GM18907 (cell line): Measurements from ENCODE around the gene TSHZ2.
"Not testable (repeated sequence)": the region's sequence is repeated elsewhere in the genome, so short reads cannot be mapped to it uniquely, and the experiment has no call there.

ENCODE experiments used
- ATAC-seq: cut with Tn5 transposase; IDR thresholded peaks from one replicate; pipeline ENCODE4 v1.9.1; 2021; ENCODE audit warnings: mild to moderate bottlenecking, moderate library complexity; ENCODE audit not compliant: unreplicated experiment

Gene TSHZ2

GRCh38 chr20:53395188-53395923 lies 423.2 kb downstream of the TSHZ2 start:
- no peak for ATAC-seq

- no peak for ATAC-seq
Measured at GRCh38 chr20:53399083-53399482, 426.9 kb downstream of the TSHZ2 start.

- ATAC-seq = no peak
Measured at GRCh38 chr20:53399592-53400335, 427.6 kb downstream of the TSHZ2 start.

- ATAC-seq = no peak
Measured at GRCh38 chr20:53402233-53403005, 430.3 kb downstream of the TSHZ2 start.

GRCh38 chr20:53403029-53403428 lies 430.9 kb downstream of the TSHZ2 start:
- ATAC-seq = no peak

GRCh38 chr20:53405139-53405538 lies 433.0 kb downstream of the TSHZ2 start:
- no peak for ATAC-seq

- ATAC-seq = no peak
Measured at GRCh38 chr20:53406580-53406979, 434.4 kb downstream of the TSHZ2 start.

- no peak for ATAC-seq
Measured at GRCh38 chr20:53408691-53409446, 436.7 kb downstream of the TSHZ2 start.

GRCh38 chr20:53409447-53409717 lies 437.2 kb downstream of the TSHZ2 start:
- ATAC-seq = no peak

GRCh38 chr20:53411129-53411528 lies 439.0 kb downstream of the TSHZ2 start:
- no peak for ATAC-seq

GRCh38 chr20:53411891-53412290 lies 439.7 kb downstream of the TSHZ2 start:
- ATAC-seq = no peak

- no peak for ATAC-seq
Measured at GRCh38 chr20:53412577-53413185, 440.5 kb downstream of the TSHZ2 start.

GRCh38 chr20:53413186-53413631 lies 441.1 kb downstream of the TSHZ2 start:
- ATAC-seq = peak; percentile 88

GRCh38 chr20:53413845-53414244 lies 441.7 kb downstream of the TSHZ2 start:
- not testable (repeated sequence) for ATAC-seq

GRCh38 chr20:53419693-53420460 lies 447.7 kb downstream of the TSHZ2 start:
- no peak for ATAC-seq

- no peak for ATAC-seq
Measured at GRCh38 chr20:53421343-53421742, 449.2 kb downstream of the TSHZ2 start.

GRCh38 chr20:53422039-53422438 lies 449.9 kb downstream of the TSHZ2 start:
- no peak for ATAC-seq

GRCh38 chr20:53423587-53424146 lies 451.5 kb downstream of the TSHZ2 start:
- ATAC-seq = no peak

GRCh38 chr20:53425481-53425880 lies 453.3 kb downstream of the TSHZ2 start:
- ATAC-seq = no peak

- ATAC-seq = no peak
Measured at GRCh38 chr20:53425941-53426340, 453.8 kb downstream of the TSHZ2 start.
